HEK293T (cell line): ENCODE results near the gene SLX1A.

Experiments
- FOXA1 ChIP-seq: fragments of 450-650 bp; IDR thresholded peaks from 2 replicates; pipeline ENCODE4 v1.6.1; 2016; ENCODE audit warnings: mild to moderate bottlenecking
- FOXM1 ChIP-seq: fragments of 450-650 bp; IDR thresholded peaks from 2 replicates; pipeline ENCODE4 v1.6.1; 2017; ENCODE audit warnings: mild to moderate bottlenecking, borderline replicate concordance

GRCh38 chr16:30144017-30144416, 49.7 kb upstream of the SLX1A start:
- TF ChIP-seq FOXM1, result no peak
- TF ChIP-seq FOXA1, result no peak
